ENCODE data around the gene FGFR1OP2.
"Not testable (repeated sequence)": the region's sequence is repeated elsewhere in the genome, so short reads cannot be mapped to it uniquely, and the experiment has no call there.

Gene FGFR1OP2

DNA sequence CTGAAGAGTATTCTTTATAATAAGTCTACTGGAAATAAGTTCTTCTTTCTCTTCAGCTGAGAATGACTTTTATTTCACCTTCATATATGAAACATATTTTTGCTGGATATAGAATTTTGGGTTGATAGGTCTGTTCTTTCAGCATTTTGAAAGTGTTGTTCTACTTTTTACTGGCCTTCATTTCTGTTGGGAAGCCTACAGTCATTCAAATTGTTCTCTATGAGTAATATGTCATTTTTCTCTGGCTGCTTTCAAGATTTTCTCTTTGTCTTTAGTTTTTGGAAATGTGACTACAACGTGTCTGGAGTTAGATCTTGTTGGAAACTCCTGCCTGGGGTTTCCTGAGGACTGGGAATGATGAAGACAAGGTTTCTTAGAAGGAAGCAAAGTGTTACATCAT, 10.0 kb downstream of the FGFR1OP2 start:
- DNase-seq: no peak

DNA sequence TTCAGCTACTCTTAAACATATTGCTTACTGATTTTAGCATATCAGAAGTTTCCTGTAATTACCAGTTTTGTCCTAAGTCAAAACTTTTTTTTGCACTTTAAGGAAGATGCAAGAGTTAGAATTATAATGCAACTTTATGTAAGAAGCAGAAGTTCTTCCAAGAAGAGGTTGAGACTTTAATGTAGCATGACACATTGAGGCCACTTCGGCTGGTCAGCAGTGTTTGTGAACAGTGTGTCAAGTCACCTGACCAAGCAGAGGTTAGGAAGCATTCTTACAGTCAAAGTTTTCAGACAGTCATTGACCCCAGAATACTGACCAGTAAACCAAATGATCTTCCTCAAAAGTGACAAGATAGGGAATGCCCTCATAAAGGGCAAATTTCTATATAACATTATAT, 15.2 kb downstream of the FGFR1OP2 start:
- no peak for DNase-seq

DNA sequence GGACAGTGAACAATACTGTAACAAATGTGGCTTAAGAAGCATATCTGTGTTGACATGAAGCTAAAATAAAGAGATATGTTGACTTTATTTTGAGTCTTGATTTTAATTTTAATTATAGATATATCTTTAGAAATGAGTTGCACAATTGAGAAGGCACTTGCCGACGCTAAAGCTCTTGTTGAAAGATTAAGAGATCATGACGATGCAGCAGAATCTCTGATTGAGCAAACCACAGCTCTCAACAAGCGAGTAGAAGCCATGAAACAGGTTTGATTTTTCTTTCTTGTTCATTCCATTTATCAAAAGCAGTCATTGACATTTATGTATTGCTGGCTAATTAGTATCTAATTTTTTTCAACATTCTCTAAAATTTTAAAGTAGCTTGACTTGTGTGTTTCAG, 15.8 kb downstream of the FGFR1OP2 start:
- no peak for DNase-seq

DNA sequence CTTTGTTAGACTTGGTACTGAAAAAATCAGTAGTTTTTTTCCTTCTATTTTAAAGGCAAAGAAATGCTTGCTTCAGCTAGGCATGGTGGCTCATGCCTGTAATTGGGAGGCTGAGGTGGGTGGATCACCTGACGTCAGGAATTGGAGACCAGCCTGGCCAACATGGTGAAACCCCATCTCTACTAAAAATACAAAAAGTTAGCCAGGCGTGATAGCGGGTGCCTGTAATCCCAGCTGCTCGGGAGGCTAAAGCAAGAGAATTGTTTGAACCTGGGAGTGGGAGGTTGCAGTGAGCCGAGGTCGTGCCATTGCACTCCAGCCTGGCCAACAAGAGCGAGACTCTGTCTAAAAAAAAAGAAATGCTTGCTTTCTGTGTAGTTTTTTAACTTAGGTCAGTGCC, 23.1 kb downstream of the FGFR1OP2 start:
- DNase-seq: not testable (repeated sequence)

DNA sequence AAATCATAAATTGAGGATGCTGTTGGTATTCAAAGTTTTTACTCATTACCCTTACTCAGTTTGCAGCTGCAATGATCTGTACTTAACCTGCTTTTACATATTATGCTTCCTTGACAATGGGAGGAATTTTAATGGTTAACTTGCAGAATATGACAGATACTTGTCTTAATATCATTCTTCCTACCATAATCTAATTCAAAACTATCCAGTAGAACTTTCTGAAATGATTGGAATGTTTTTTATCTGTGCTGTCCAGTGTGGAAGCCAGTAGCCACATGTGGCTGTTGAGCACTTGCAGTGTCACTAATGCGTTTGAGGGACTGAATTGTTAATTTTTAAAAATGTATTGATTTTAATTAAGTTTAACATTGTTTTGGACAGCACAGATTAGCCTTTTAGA, 23.5 kb downstream of the FGFR1OP2 start:
- no peak for DNase-seq

DNA sequence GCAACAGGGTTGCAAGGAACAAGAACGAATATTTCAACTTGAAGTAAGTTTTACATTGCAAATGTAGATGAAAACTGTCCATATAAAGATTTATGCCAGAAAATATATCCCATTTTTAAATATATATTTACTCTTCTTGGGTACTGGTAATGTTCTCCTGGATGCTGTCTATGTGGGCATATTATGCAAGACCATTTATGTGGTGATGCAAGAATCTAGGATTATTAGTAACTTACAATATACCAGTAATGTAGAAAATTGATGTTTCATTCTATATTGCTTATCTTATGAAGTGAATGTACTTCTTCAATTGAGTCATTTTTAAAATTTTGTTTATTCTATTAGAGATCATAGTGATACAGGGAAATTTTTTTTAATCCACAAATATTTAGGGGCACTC, 25.1 kb downstream of the FGFR1OP2 start:
- DNase-seq: no peak

DNA sequence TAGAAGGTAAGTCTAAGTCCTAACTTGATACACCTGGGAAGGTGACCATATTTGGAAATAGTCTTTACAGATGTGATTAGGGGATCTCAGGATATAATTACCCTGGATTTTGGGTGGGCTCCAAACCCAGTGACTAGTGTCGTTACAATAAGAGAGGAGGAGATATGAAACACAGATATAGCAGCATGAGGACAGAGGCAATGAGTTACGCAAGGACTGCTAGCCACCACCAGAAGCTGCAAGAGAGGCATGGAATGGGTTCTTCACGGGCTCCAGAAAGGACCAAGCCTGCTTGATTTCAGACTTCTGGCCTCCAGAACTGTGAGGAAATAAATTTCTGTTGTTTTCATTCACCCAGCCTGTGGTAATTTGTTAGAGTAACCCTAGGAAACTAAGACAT, 28.6 kb downstream of the FGFR1OP2 start:
- no peak for DNase-seq

DNA sequence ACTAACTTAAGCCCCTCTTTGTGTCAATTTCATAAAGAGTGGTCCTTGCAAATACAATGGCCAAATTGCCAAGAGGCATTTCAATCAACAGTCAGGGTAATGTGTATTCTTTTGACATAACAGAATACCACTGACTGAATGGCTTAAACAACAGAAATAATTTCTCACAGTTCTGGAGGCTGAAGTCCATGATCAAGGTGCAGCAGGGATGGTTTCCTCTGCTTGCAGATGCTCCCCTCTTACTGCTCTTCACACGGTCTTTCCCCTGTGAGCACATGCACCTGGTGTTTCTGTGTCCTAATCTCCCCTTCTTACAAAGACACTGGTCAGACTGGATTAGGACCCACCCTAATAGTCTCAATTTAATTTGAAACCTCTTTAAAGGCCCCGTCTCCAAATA, 31.9 kb downstream of the FGFR1OP2 start:
- no peak for DNase-seq

DNA sequence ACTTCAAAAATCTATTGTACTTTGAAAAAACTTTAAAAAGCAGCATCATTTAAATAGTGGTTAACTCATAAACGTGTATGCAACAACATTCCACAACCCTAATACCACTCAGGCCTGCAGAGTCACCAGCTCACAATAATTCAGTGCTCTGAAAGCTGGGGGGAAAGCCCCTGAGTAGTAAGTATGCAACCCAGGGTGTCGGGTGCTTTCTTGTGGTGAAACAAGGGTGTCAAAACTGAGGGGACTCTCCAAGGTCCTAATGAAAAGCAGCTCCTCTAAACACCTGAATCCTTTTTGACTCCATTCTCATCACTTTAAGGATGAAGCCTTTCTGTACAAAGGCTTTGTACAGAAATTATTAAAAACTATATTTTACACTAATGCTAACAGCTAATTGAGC, 33.7 kb downstream of the FGFR1OP2 start:
- peak; percentile 29 for DNase-seq

DNA sequence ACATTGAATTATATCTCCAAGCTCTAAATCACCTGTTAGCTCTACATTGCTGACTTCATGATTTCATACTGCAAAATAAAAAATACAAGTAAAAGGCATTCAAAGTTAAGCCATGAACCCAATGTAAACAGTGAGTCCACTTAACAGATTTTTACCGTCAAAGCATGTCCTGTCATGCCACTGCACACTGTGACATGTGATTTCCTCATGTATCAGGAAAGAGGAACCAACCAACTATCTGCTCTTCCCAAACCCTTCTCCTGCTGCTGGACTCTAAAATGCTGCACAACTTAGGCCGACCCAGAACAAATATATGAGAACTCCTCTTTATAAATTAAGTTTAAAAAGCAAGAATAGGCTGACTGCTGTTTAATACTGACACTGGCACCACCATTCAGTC, 38.4 kb downstream of the FGFR1OP2 start:
- DNase-seq: no peak

DNA sequence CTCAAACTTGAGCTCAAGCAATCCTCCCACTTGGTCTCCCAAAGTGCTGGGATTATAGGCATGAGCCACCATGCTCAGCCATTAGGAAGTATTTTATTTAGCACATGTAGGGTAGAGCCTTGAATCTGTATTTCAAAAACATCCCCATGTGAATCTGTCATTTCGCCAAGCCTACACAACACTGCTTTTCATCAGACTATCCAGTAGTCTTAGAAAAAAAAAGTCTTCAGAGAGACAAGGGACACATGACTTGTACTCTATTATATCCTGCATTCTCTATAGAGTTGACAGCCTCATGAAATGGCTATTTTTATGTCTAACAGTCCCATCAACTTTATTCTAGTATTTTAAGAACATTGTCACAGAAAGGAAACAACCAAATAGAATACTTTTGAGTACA, 40.5 kb downstream of the FGFR1OP2 start:
- DNase-seq: no peak

DNA sequence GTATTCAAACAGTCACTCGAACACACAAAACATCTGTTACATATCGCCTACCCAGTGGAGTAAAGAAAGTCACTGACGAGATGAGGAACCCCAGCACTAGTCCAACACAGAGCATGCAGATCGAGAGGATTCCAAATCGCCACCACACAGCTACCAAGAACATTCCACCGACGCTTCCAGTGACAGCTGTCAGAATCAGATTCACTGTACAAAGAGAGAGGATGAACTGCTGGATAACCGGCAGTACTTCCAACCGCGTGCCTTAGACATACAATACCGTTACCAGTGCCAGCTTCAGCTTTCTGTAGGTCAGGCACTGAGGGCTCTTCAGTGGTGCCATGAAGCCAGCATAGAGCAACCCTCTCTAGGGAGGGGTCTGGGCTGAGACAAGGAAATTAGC, 41.5 kb downstream of the FGFR1OP2 start:
- DNase-seq: no peak

DNA sequence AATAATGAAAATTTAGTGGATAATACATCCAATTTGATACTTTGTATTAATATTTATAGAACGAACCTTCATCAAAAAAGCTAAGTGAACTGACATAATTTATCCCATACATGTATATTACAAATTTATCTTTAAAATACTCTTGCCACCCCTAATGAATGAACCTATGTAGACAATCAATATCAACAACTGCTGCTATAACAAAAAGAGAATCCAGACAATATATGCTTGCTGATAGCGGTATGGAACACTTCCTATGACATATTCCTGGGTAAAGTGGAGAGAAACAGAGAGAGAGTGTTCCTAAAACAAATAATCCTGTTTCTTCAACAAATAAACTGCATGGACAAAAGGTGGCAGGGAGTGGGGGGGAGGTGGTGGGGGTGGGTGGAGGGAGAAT, 44.6 kb downstream of the FGFR1OP2 start:
- no peak for DNase-seq

DNA sequence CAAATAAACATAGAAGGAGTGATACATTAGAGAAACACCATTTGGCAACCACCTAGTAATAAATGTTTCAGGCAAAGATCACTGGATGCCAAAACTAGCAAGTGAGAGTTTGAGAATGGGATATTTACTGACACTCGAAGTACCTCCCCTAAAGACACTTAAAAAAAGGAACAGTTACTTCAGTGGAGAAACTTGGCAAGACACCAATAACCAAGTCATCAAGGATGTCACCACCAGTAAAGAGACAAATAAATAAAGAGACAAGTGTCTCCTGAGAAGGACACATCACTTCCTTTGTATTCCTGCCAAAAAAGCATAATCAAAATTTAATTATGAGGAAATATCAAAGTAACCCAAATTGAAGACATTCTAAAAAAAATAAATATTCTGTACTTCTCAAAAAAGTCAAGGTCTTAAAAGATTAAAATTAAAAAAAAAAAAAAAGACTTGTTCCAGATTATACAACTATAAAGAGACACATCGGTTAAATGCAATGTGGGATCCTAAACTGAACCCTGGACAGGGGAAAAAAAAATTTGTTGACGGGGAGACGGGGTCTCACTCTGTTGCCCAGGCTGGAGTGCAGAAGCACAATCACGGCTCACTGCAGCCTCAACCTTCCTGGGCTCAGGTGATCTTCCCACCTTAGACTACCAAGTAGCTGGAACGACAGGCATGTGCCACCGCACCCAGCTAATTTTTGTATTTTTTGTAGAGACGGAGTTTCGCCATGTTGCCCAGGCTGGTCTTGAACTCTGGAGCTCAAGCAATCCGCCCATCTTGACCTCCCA, 49.6 kb downstream of the FGFR1OP2 start:
- no peak for DNase-seq

DNA sequence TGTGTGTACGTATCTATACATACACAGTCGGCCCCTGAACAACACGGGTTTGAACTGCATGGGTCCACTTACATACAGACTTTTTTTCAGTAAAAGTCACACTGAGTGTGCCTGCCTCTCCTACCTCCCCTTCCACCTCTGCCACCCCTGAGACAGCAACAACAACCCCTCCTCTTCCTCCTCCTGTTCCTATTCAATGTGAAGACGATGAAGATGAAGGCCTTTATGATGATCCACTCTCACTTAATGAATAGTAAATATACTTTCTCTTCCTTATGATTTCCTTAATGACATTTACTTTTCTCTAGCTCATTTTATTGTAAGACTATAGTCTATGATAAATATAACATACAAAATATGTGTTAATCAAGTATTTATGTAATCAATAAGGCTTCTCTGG, 50.4 kb downstream of the FGFR1OP2 start:
- DNase-seq: no peak

DNA sequence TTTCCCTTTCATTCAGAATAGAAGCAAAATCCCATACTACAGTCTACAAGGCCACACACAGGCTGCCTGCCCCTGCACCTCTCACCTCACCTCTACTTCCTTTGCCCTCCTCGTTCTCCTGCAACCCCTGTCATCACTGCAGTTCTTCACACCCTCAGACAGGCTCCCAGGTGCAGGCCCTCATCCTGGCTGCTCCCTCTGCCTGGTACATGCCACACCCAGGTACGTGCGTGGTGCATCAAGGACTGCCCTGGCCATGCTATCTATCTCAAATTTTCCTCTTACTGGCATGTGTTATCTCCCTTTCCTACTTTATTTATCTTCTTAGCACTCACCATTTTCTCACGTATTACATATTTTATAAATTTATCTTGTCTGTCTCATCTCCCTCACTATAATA, 51.6 kb downstream of the FGFR1OP2 start:
- no peak for DNase-seq

DNA sequence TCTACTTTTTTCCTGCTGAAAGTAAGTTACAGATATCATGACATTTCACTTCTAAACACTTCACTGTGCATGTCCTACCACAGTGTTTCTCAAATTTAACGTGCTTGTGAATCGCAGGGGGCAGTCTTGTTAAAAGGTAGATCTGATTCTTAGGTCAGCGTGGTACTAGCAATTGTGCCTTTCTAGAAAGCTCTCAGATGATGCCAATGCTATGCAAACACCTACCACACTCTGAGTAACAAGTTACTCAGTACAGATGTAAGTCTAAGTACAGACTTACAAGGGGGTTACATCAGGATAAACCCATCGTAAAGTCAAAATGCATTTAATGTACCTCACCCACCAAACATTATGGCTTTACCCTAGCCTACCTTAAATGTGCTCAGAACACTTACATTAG, 53.6 kb downstream of the FGFR1OP2 start:
- DNase-seq: no peak

DNA sequence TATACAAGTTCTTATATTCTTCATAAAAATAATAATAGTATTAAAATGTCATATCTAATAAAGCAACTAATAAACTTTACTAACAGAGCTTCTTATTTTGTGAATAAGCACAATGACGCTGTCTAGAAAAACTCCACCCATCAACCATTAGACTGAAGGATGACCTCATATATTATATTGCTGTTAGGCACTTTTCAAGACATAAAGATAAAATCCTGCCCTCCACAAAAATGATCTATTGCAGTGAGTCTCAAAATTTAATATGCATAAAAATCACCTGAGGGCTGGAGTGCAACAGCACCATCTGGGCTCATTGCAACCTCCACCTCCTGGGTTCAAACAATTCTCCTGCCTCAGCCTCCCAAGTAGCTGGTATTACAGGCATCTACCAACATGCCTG, 55.8 kb downstream of the FGFR1OP2 start:
- DNase-seq: no peak

DNA sequence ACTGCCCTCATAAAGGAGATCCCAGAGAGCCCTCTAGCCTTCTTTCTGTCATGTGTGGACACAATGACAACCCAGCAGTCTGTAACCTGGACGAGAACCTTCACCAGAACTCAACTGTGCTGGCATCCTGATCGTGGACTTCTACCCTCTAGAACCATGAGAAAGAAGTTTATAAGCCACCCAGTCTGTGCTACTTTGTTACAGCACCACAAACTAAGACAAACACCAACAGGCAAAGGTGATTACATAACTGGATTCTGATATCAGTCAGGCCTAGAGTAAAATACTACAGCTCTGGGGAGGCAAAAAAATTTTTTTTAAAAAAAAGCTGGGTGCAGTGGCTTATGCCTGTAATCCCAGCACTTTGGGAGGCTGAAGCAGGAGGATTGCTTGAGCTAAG, 57.4 kb downstream of the FGFR1OP2 start:
- DNase-seq: no peak

DNA sequence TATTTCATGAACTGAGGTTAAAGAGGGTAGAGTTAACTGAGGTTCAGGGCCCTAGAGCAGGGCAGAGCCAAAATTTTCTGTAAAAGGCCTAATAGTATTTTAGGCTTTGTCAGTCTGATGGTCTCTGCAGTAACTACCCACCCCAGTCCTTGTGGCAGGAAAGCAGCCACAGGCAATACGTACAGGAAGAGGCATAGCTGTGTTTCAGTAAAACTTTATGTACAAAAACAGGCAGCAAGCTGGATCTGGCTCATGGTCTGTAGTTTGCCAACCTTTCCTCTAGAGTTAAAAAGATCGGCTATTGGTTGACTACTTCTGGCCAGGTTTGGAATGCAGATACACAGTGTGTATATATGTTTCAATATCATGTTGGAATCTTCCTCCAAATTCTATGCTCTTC, 58.7 kb downstream of the FGFR1OP2 start:
- DNase-seq: no peak

DNA sequence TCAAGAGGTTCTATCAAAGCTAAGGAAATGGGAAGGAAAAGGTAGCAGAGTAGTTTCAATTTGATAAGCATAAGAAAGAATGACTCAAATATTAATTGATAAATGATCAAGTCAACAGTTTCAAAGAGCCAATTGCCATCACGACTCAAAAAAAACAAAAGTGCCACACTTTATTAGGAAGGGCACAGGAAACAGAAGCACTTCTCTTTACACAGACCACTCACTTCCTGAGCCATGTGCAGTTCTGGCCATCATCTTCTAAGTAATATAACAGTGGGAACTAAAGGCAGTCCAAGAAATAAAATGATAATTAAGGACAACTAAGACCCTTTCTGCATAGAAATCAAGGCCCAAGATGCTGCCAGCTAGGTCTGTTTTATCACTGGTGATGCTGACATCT, 62.7 kb downstream of the FGFR1OP2 start:
- no peak for DNase-seq

DNA sequence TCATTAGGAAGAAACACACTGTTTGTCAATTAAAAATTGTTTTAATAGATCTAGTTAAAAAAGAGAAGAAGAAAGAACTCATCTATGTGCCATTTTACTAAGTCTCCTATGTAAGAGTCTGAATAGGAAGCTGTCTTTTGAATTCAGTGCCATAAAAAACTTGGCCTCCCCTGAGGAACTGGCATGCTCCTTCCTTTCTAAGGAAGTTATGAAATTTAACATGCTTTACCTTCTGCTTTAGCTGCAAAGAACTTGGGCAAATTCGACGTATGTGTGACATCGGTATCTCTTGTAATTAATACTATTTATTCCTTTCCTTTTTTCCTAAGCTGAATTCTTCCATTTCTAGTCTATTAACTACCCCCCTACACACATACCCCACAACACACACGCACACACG, 63.4 kb downstream of the FGFR1OP2 start:
- DNase-seq: no peak

DNA sequence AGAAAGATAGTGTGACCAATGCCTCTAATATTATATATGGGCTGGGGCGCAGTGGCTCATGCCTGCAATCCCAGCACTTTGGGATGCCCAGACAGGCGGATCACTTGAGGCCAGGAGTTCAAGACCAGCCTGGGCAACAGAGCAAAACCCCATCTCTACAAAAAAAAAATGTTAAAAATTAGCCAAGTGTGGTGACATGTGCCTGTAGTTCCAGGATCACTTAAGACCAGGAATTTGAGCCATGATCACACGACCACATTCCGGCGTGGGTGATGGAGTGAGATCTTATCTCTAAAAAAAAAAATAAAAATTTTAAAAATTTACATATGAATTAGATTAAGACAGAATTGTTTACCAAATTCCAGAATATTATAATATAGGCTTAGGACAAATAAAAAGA, 63.9 kb downstream of the FGFR1OP2 start:
- no peak for DNase-seq

DNA sequence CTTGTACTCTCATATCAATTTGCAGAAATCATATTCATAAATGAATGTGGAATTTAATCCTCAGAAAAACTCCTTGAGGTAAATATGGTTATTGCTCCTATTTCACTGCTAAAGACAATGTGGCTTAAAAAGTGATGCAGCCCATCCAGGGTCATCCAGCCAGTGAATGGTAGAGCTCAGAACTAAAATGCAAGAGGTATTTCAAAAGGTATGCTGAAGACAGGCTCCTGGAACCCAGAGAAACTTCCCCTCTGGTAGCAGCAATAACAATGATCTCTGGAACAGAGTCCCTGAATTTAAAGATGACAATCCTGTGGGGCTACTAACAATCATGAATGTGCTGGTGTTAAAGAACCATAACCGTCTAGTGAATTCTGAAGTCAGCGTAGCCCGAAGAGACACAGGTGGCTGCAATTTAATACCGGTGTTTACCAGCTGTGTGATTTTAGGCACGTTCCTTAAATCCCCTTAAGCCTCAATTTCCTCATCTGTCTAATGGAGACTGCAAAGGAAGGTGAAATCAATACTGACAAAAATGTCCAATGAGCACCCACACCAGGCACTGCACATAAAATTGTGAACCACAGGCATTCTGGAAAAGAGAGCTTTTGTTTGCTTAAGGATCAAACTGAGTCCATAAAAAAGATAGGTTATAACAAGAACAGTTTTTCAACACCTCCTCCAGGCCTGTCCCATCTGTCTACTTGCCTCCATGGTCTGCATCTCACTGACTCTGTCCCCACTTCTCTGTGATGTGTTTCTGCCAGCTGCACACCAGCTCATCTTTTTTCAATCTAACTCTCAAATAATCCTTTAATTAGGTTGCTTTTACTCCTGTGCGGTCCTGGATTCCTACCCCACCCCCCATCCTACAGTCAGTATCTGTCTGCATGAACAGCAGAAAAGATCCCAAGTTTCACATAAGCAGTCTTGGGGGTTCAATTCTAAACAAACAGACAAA, 65.4 kb downstream of the FGFR1OP2 start:
- DNase-seq: no peak

All from activated effector memory CD4-positive, alpha-beta T cell treated with Interleukin-2 at 50 U/mL for 16 hours (primary cell).